ENCODE results near the gene FGFBP3. TPM values are rescaled to one million over a fixed set of nuclear protein-coding genes. Genes with fewer than 3 reads are reported as not detected.

FGFBP3 gene
- total RNA-seq, 1 experiment from 2014 or later: 1.2 TPM

DNA sequence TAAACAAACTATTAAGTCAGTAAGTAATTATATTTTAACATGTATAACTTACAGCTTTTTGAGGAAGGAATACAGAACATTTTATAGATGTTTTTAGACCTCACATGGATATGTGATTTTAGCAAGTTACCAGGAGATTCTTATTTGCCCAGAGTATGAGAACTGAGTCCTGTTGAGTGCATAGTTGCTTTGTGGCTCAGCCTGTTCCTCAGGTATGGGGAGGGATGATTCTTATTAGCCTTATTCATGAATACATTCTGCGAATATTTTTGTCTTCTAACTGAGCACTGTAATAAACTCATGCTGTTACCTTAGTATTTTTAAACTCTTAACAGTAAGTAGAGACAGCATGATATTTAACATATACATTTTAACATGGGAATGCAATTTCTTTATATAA is 32.1 kb upstream of the FGFBP3 start:
- H3K4me1 ChIP-seq (ENCODE audit: control insufficient read depth in 1 of 2, insufficient read depth in 2 of 2, low read length in 2 of 2): no peaks in the 10 kb centered on the region
- ATAC-seq (no peak), DNase-seq (ENCODE audit: low read depth, low spot score) (no peak)
- ChIA-PET CTCF (no interaction called here), POLR2A (interaction anchor here (1.0 kb wide), 1 partner anchor 18 kb away, joined by 3 read pairs; the partner anchor contains the start of gene BTAF1), RAD21 (ENCODE audit: low non-redundant PET in 1 of 2, low total read pairs in 2 of 2, uncharacterized antibody in 2 of 2, unreplicated experiment in 2 of 2) (no interaction called here)
- H2AFZ ChIP-seq (ENCODE audit: low read depth, low read length, poor library complexity, severe bottlenecking): no peak overlapping the region
- peaks cover 8 to 18% of the 10 kb centered on the region in 2 experiments; a peak in 3 of 4 replicates for H3K36me3 ChIP-seq (ENCODE audit: control insufficient read depth in 1 of 2, insufficient read depth in 2 of 2, low read length in 2 of 2)
- peaks cover 5% of the 10 kb centered on the region; the same call in 1 of the 2 replicates for H4K20me1 ChIP-seq (ENCODE audit: insufficient read depth)
- no peaks in the 10 kb centered on the region for H3K9me2 ChIP-seq (ENCODE audit: insufficient read depth)
- H3K9ac ChIP-seq (ENCODE audit: low read length): no peak overlapping the region
- no peak overlapping the region for H3K4me3 ChIP-seq (replicated peaks in 1 of 2; ENCODE audit: low read depth in 1 of 2, low read length in 2 of 2)
- H3K79me2 ChIP-seq (ENCODE audit: insufficient read depth, low read length): peaks cover 81% of the 10 kb centered on the region
- no peaks in the 10 kb centered on the region for H3K27me3 ChIP-seq (ENCODE audit: insufficient read depth, low read length)
- no peaks in the 10 kb centered on the region for H3K9me3 ChIP-seq (ENCODE audit: control insufficient read depth in 1 of 2, insufficient read depth in 1 of 2, low read depth in 1 of 2, low read length in 2 of 2)
- H3K4me2 ChIP-seq (ENCODE audit: low read length): no peak overlapping the region
- H3K27ac ChIP-seq (ENCODE audit: low read depth, low read length): no peak overlapping the region
- BruUV-seq (replicated peaks): no TSS peak
- TF ChIP-seq, protein P1, sequence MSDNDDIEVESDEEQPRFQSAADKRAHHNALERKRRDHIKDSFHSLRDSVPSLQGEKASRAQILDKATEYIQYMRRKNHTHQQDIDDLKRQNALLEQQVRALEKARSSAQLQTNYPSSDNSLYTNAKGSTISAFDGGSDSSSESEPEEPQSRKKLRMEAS (IDR thresholded peaks at IDR 0.05): no peak
- TF ChIP-seq, protein P2, sequence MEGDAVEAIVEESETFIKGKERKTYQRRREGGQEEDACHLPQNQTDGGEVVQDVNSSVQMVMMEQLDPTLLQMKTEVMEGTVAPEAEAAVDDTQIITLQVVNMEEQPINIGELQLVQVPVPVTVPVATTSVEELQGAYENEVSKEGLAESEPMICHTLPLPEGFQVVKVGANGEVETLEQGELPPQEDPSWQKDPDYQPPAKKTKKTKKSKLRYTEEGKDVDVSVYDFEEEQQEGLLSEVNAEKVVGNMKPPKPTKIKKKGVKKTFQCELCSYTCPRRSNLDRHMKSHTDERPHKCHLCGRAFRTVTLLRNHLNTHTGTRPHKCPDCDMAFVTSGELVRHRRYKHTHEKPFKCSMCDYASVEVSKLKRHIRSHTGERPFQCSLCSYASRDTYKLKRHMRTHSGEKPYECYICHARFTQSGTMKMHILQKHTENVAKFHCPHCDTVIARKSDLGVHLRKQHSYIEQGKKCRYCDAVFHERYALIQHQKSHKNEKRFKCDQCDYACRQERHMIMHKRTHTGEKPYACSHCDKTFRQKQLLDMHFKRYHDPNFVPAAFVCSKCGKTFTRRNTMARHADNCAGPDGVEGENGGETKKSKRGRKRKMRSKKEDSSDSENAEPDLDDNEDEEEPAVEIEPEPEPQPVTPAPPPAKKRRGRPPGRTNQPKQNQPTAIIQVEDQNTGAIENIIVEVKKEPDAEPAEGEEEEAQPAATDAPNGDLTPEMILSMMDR (IDR thresholded peaks at IDR 0.05 in 2 of 3, conservative IDR thresholded peaks at IDR 0.05 in 1 of 3; ENCODE audit: borderline replicate concordance in 1 of 3, insufficient read depth in 1 of 3, low read depth in 2 of 3, low read length in 2 of 3): no peak
- TF ChIP-seq EGR1 (IDR thresholded peaks at IDR 0.05; ENCODE audit: low read depth) (no peak), SIN3A (IDR thresholded peaks at IDR 0.05; ENCODE audit: low read depth) (no peak)
- intact Hi-C loops (cut with micrococcal nuclease): no loop called here

DNA sequence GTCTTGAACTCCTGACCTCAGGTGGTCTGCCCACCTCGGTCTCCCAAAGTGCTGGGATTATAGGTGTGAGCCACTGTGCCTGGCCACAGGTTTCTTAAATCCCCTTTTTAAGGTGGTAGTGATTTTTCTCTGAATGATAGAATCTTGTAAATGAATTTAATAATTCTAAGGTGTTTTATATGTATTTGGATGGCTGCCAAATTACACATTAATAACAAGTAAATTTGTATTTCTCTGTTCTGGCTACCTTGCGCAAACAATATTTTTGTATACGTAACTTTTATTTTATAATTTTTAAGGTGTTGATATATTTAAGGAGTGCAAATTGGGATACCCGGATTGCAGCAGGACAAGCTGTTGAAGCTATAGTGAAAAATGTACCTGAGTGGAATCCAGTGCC is 30.4 kb upstream of the FGFBP3 start:
- H3K27me3 ChIP-seq (ENCODE audit: insufficient read depth, low read length): no peaks in the 10 kb centered on the region
- no peak overlapping the region for H3K9ac ChIP-seq (ENCODE audit: low read length)
- H3K27ac ChIP-seq (ENCODE audit: low read depth, low read length): no peak overlapping the region
- DNase-seq (ENCODE audit: low read depth, low spot score) (no peak), ATAC-seq (no peak)
- no peaks in the 10 kb centered on the region for H3K9me3 ChIP-seq (ENCODE audit: control insufficient read depth in 1 of 2, insufficient read depth in 1 of 2, low read depth in 1 of 2, low read length in 2 of 2)
- H3K36me3 ChIP-seq (ENCODE audit: control insufficient read depth in 1 of 2, insufficient read depth in 2 of 2, low read length in 2 of 2): peaks cover 6 to 17% of the 10 kb centered on the region in 2 experiments
- H2AFZ ChIP-seq (ENCODE audit: low read depth, low read length, poor library complexity, severe bottlenecking): no peak overlapping the region
- H3K4me3 ChIP-seq (replicated peaks in 1 of 2; ENCODE audit: low read depth in 1 of 2, low read length in 2 of 2): no peak overlapping the region
- no peaks in the 10 kb centered on the region for H3K4me1 ChIP-seq (ENCODE audit: control insufficient read depth in 1 of 2, insufficient read depth in 2 of 2, low read length in 2 of 2)
- RAD21 ChIA-PET (ENCODE audit: low non-redundant PET in 1 of 2, low total read pairs in 2 of 2, uncharacterized antibody in 2 of 2, unreplicated experiment in 2 of 2): no interaction called here
- no peak for TF ChIP-seq CEBPB (IDR thresholded peaks at IDR 0.05; ENCODE audit: low read depth)
- no peak for TF ChIP-seq RAD21 (IDR thresholded peaks at IDR 0.05; ENCODE audit: low read depth)
- TF ChIP-seq ZFX (IDR thresholded peaks at IDR 0.05): no peak
- TF ChIP-seq JUND (IDR thresholded peaks at IDR 0.05): no peak
- TF ChIP-seq, protein P3, sequence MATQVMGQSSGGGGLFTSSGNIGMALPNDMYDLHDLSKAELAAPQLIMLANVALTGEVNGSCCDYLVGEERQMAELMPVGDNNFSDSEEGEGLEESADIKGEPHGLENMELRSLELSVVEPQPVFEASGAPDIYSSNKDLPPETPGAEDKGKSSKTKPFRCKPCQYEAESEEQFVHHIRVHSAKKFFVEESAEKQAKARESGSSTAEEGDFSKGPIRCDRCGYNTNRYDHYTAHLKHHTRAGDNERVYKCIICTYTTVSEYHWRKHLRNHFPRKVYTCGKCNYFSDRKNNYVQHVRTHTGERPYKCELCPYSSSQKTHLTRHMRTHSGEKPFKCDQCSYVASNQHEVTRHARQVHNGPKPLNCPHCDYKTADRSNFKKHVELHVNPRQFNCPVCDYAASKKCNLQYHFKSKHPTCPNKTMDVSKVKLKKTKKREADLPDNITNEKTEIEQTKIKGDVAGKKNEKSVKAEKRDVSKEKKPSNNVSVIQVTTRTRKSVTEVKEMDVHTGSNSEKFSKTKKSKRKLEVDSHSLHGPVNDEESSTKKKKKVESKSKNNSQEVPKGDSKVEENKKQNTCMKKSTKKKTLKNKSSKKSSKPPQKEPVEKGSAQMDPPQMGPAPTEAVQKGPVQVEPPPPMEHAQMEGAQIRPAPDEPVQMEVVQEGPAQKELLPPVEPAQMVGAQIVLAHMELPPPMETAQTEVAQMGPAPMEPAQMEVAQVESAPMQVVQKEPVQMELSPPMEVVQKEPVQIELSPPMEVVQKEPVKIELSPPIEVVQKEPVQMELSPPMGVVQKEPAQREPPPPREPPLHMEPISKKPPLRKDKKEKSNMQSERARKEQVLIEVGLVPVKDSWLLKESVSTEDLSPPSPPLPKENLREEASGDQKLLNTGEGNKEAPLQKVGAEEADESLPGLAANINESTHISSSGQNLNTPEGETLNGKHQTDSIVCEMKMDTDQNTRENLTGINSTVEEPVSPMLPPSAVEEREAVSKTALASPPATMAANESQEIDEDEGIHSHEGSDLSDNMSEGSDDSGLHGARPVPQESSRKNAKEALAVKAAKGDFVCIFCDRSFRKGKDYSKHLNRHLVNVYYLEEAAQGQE (IDR thresholded peaks at IDR 0.05; ENCODE audit: low read depth): no peak
- no peak for TF ChIP-seq EZH2phosphoT487 (IDR thresholded peaks at IDR 0.05; ENCODE audit: borderline replicate concordance)
- no peak for TF ChIP-seq POLR2A (IDR thresholded peaks at IDR 0.05; ENCODE audit: borderline replicate concordance, extremely low read depth, insufficient read depth, insufficient read length)
- no peak for TF ChIP-seq SP1 (IDR thresholded peaks at IDR 0.05; ENCODE audit: low read depth)
- TF ChIP-seq EGR1 (IDR thresholded peaks at IDR 0.05; ENCODE audit: low read depth): no peak
- TF ChIP-seq EZH2 (IDR thresholded peaks at IDR 0.05): no peak
- TF ChIP-seq YY1 (IDR thresholded peaks at IDR 0.05; ENCODE audit: extremely low read depth, insufficient replicate concordance, low read depth, low read length): no peak
- TF ChIP-seq SIN3A (IDR thresholded peaks at IDR 0.05; ENCODE audit: low read depth): no peak
- no TSS peak for BruUV-seq (replicated peaks)
- H3K4me2 ChIP-seq (ENCODE audit: low read length): no peak overlapping the region
- H4K20me1 ChIP-seq (ENCODE audit: insufficient read depth): peaks cover 5% of the 10 kb centered on the region; the same call in 1 of the 2 replicates
- peaks cover 88% of the 10 kb centered on the region for H3K79me2 ChIP-seq (ENCODE audit: insufficient read depth, low read length)
- CTCF ChIA-PET: no interaction called here
- no peaks in the 10 kb centered on the region for H3K9me2 ChIP-seq (ENCODE audit: insufficient read depth)
- intact Hi-C loops (cut with micrococcal nuclease): no loop called here
- POLR2A ChIA-PET: no interaction called here

All from HCT116 (cell line).